ENCODE results near the gene PRKG1.

- TF ChIP-seq EP300 (IDR thresholded peaks at IDR 0.05; ENCODE audit: borderline replicate concordance) (no peak), NFIC (IDR thresholded peaks at IDR 0.05) (no peak), TEAD4 (IDR thresholded peaks at IDR 0.05) (no peak), EGR1 (IDR thresholded peaks at IDR 0.05) (no peak), TAF1 (IDR thresholded peaks at IDR 0.05; ENCODE audit: low read depth) (no peak), RAD21 (IDR thresholded peaks at IDR 0.05; ENCODE audit: low read depth) (no peak), CREB1 (IDR thresholded peaks at IDR 0.05; ENCODE audit: low read depth) (no peak), USF1 (IDR thresholded peaks at IDR 0.05) (no peak), MAX (IDR thresholded peaks at IDR 0.05) (no peak), CEBPB (IDR thresholded peaks at IDR 0.05) (no peak), REST (IDR thresholded peaks at IDR 0.05; ENCODE audit: low read depth) (no peak), ZBTB7A (IDR thresholded peaks at IDR 0.05; ENCODE audit: low read depth) (no peak), YY1 (IDR thresholded peaks at IDR 0.05; ENCODE audit: low read depth) (no peak), FOXM1 (IDR thresholded peaks at IDR 0.05; ENCODE audit: borderline replicate concordance, low read depth) (no peak)
Measured at GRCh38 chr10:51230887-51231585, 156.7 kb downstream of the PRKG1 start.

All from Ishikawa (cell line).